ENCODE results near the gene TMEM185A.
"Not testable (repeated sequence)": the region's sequence is repeated elsewhere in the genome, so short reads cannot be mapped to it uniquely, and the experiment has no call there.

The TMEM185A gene

GRCh38 chrX:149619662-149620061 lies 11.9 kb downstream of the TMEM185A start:
- not testable (repeated sequence) for DNase-seq (ENCODE audit: low read depth)

- no peak for DNase-seq (ENCODE audit: low read depth)
Observed at GRCh38 chrX:149618871-149619270, 12.7 kb downstream of the TMEM185A start.

- DNase-seq (ENCODE audit: low read depth) = no peak
Observed at GRCh38 chrX:149611623-149612175, 19.9 kb downstream of the TMEM185A start.

- DNase-seq (ENCODE audit: low read depth) = no peak
Observed at GRCh38 chrX:149610511-149610910, 21.1 kb downstream of the TMEM185A start.

GRCh38 chrX:149607699-149608098 lies 23.9 kb downstream of the TMEM185A start:
- no peak for DNase-seq (ENCODE audit: low read depth)

- DNase-seq (ENCODE audit: low read depth) = peak; percentile 59
Observed at GRCh38 chrX:149605248-149605885, 26.2 kb downstream of the TMEM185A start.

- DNase-seq (ENCODE audit: low read depth) = not testable (repeated sequence)
Observed at GRCh38 chrX:149598603-149599002, 33.0 kb downstream of the TMEM185A start.

- DNase-seq (ENCODE audit: low read depth) = not testable (repeated sequence)
Observed at GRCh38 chrX:149595943-149596342, 35.6 kb downstream of the TMEM185A start.

GRCh38 chrX:149595214-149595613 lies 36.4 kb downstream of the TMEM185A start, which contains the start of gene HSFX2:
HSFX2 (minus strand) TSS chrX:149595314; CDS start chrX:149594700, 614 bp downstream.
- DNase-seq (ENCODE audit: low read depth) = not testable (repeated sequence)

GRCh38 chrX:149590993-149591392 lies 40.6 kb downstream of the TMEM185A start:
- DNase-seq (ENCODE audit: low read depth) = not testable (repeated sequence)

- DNase-seq (ENCODE audit: low read depth) = not testable (repeated sequence)
Observed at GRCh38 chrX:149587359-149587758, 44.2 kb downstream of the TMEM185A start, which contains the start of gene MAGEA9B. MAGEA9B (minus strand) TSS chrX:149587459; CDS start chrX:149583179, 4,280 bp downstream.

- DNase-seq (ENCODE audit: low read depth) = not testable (repeated sequence)
Observed at GRCh38 chrX:149585631-149586030, 46.0 kb downstream of the TMEM185A start.

- not testable (repeated sequence) for DNase-seq (ENCODE audit: low read depth)
Observed at GRCh38 chrX:149573456-149573855, 58.1 kb downstream of the TMEM185A start.

- no peak for DNase-seq (ENCODE audit: low read depth)
Observed at GRCh38 chrX:149572743-149573142, 58.8 kb downstream of the TMEM185A start.

- no peak for DNase-seq (ENCODE audit: low read depth)
Observed at GRCh38 chrX:149571770-149572169, 59.8 kb downstream of the TMEM185A start.

GRCh38 chrX:149570668-149571067 lies 60.9 kb downstream of the TMEM185A start:
- DNase-seq (ENCODE audit: low read depth) = peak; percentile 81

GRCh38 chrX:149569770-149570169 lies 61.8 kb downstream of the TMEM185A start:
- no peak for DNase-seq (ENCODE audit: low read depth)

- DNase-seq (ENCODE audit: low read depth) = no peak
Observed at GRCh38 chrX:149568701-149569296, 62.8 kb downstream of the TMEM185A start.

GRCh38 chrX:149567621-149568417 lies 63.8 kb downstream of the TMEM185A start:
- no peak for DNase-seq (ENCODE audit: low read depth)

- no peak for DNase-seq (ENCODE audit: low read depth)
Observed at GRCh38 chrX:149563359-149563758, 68.2 kb downstream of the TMEM185A start.

GRCh38 chrX:149555251-149555650 lies 76.3 kb downstream of the TMEM185A start:
- DNase-seq (ENCODE audit: low read depth) = not testable (repeated sequence)

GRCh38 chrX:149551939-149552248 lies 79.7 kb downstream of the TMEM185A start:
- not testable (repeated sequence) for DNase-seq (ENCODE audit: low read depth)
